ENCODE results near the gene GPATCH2. TPM values are rescaled to one million over a fixed set of nuclear protein-coding genes. Genes with fewer than 3 reads are reported as not detected.
"Not testable (repeated sequence)": the region's sequence is repeated elsewhere in the genome, so short reads cannot be mapped to it uniquely, and the experiment has no call there.

The GPATCH2 gene
- 7.9 TPM for polyA plus RNA-seq (2013, experiment 1 of 2; ENCODE audit: insufficient read length)
- 8.3 TPM for polyA plus RNA-seq (2013, experiment 2 of 2; ENCODE audit: insufficient read length)

DNA sequence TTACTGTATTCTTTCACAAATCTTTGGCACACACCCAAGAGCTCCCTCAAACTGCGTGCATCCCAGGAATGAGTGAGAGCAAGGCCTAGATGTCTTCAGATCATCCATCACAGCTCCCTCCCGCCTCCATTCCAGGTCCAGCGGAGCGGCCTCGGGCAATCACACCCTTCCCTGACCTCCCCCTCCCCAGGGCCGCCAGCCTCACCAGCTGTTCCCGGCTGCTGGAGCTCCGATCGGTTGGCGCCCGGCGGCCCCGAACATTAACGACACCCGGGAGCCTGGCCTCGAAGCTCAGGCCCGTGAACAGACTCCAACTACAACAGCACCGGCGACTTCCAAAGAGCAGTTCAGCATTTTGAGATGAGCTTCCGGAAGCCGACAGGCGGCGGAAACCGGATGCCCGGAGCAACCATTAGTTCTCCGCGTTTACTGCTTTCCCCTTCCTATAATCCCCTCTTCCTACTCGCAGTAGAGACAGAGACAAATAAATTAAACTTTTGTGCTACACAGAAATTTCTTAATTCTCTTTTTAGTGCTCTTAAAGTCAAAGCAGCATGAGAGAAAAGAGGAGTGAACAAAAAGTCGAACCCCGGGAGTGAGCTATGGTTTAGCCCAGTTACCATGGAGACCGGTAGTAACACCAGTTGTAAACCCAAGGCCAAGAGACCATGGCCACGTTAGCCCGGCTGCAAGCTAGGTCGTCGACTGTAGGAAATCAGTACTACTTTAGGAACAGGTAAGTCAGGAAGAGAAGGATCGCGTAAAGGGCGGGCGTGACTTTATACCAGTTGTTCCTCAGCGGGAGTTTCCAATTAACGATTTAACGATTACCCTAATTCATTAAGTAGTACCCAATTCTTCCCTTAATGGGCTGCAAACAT, at the start of gene GPATCH2, which contains the start of gene SPATA17:
TSS of gene GPATCH2 (minus strand) at position 380 of the 881 bp plus-strand sequence. CDS start at position 261, 119 bp downstream.
TSS of gene SPATA17 (plus strand) at position 634 of the 881 bp plus-strand sequence. CDS start at position 669, 35 bp downstream.
- DNase-seq = peak; percentile 90

DNA sequence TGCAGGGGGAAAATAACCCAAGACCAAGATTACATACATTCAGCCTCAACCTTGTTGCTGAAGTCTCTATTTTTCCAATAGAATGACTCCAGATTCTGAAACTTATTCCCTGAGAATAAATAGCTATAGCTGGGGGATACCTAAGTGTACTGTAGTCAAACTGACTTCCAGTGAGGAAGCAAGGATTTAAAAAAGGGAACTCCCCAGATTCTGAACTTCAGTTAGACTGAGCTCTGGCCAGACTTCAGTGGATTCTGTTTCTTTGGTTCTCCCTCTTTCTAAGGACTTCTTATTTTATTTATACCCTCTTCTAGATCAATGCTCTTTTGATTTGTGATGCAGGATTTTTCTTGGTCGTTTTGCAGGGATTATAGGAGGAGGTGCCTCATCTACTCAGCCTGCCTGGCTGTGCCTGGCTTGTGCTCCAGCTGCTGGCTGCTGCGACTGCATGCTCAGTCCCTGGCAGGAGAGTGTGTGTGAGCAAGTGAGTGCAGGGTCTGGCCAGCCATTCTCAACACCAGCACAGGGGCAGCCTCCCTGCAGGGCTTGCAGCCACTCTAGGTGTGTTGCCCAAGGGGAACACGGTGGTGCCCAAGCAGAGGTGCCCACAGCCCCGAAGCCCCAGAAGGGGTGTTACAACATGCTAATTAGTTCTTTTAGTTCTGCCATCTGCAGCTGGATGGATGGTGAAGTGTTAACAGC, 43.3 kb upstream of the GPATCH2 start:
- no peak for DNase-seq

GRCh38 chr1:217673387-217673786, 42.5 kb upstream of the GPATCH2 start:
- no peak for DNase-seq

- no peak for DNase-seq
Measured at GRCh38 chr1:217668351-217668940, 37.6 kb upstream of the GPATCH2 start.

DNA sequence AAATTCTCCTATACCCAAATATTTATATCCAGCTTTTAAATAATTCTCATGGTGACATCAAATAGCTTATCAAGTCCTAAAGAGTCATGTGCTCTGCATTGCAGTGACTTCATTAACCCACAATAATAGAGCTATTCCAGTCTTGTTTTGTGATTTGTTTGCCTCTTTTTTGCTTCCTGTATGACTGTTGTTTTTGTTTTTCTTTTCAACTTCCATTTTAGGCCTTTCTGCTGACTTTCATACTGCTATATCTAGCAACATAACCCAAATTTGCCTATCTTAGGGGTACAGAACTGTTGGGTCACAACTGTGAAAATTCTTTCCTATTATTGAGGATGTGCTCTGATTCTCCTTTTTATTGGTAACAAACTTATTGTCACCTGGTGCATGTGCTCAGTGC, 30.5 kb upstream of the GPATCH2 start:
- DNase-seq = no peak

GRCh38 chr1:217660353-217661062, 29.6 kb upstream of the GPATCH2 start:
- DNase-seq = peak; percentile 79

DNA sequence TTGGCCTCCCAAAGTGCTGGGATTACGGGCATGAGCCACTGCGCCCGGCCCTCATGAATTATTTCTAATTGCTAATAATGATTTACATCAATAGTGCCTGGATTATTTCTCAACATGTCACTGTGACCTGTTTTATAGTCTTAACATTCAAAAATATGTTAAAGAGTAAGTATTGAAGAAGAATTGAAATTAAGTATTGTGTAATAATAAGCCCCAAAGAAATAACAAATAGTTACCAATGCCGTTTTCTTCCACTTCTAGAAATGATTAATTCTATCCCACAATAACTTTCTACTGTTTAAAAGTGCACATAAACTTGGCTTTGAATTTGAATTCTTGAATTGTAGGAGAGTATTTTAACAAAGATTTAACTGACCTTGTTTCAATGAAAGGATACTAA, 19.8 kb upstream of the GPATCH2 start:
- no peak for DNase-seq

GRCh38 chr1:217647791-217648190, 16.9 kb upstream of the GPATCH2 start:
- DNase-seq = no peak

- DNase-seq = no peak
Measured at GRCh38 chr1:217642455-217642854, 11.6 kb upstream of the GPATCH2 start.

DNA sequence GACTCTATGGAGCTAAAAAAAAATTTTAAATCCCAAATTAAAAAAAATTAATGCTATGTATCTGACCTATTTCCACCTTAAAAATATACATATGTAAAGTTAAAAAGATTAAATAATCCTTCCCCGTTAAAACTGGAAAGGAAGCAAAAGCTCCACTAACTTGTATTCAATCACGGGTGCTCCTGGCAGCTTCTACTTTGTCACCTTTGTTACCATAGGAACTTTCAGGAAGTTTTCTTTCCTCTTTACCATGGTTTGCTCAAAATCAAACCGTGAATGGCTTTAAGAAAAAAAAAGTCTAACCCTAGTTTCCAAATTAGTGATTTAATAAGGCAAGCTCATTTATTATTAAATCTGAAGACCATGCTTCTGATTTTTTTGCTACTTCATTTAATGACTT, 3.5 kb downstream of the GPATCH2 start:
- no peak for DNase-seq

GRCh38 chr1:217626321-217626720, 4.6 kb downstream of the GPATCH2 start:
- DNase-seq = no peak

DNA sequence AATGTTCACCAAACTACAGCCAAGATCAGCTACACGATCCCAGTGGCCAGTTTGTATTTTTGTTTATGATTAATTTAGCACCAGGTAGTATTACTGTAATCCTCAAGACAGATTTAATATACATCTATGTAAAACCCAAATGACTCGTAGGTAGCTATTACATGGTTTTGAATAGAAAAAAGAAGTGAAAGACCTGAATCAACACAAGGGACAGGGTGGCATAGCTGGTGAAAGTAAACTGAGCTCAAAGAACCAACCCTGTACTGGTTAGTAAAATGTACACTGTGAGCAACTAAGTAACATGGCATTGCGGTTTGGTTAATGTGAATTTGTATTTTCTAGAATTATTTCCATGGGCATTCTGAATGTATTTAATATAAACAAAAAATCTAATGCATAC, 8.8 kb downstream of the GPATCH2 start:
- no peak for DNase-seq

DNA sequence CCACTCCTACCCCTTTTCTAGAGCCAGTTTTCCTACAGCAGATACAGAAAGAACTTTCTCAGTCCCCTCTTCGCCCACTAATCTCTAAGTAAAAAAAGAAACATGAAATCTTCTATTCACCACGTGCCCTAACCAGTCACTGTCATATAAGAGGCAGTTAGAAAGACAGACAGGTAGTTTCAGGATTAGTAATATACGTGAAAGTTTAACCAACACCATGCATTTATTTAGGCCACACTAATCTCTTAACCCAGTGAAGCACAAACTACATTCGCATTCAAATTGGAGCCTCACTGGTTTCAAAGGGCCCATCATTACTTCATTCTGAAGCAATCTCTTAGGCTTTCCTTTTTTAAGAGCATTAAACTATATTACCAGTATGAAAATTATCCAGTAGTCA, 10.1 kb downstream of the GPATCH2 start:
- no peak for DNase-seq

DNA sequence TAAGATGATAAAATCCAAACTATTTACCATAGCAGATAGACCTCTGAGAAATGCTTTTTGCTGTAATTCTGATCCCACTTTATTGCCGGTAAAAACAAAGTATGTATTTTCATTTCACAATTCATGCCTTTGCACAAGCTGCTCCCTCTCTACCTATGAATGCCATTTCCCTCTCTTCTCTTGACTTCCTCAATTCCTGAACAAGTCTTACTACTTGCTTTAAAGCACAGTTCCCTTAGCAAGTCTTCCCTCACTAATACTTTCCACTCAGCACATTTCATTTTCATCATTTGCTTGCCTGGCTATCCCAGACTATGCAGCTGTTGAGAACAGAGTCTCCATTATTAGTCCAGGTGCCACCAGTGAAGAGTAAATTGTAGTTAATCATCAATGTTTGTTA, 13.8 kb downstream of the GPATCH2 start:
- DNase-seq = no peak

DNA sequence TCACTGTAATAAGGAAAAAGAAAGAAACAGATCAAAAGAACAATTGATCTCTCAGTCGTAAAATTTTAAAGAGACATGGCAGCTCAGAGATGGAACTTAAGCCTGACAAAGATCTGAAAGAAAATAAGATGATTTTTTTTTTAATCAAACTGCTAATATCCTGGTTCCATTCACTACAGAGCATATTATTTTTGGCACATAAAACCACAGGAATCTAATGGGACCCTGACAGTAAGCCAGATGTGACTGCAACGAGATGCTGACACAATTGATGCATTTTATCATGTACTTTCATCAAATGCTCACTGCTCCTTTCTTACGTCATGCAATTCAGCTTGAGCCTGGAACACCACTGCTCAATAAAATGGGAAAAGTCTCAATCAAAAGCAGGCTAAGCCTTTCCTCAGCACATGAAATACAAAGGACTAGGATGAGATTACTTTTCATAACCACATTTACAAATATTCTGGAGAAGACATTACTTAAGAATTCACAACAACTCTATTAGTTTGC, 16.6 kb downstream of the GPATCH2 start:
- DNase-seq = peak; percentile 25

DNA sequence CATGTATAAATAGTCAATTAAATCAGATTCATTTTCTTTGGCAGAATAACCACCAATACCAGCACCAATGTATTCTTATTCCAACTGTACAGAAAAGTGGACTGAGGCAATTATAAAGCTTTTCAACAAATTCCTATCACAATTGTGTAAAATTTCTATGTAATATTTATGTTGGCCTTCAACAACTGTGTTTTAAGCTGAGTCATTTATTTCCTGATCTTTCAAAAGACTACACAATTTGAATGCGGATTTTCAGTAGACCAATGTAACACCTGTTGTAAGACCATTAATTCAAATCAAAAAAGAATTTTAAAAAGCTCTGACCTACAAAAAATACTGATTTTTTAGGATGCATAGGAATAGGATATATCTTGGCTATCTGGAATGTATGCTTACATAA, 25.5 kb downstream of the GPATCH2 start:
- no peak for DNase-seq

DNA sequence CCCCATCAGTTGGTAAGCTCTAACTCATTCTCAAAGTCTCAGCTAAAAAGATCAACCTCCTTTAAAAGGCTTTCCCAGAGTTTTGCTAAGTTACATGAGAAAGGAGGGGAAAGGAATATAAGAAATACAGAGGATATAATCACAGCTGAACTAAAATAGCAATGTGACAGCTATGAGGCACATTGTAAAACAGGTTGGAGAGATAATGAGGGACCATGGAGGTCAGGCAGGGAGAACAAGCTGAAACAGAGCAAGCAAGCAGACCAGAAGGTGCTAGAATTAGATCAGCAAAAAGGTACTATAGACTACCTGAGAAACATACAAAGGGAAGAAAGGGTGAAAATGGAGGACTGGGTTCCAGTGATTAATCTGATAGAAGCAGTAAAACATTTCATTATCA, 28.5 kb downstream of the GPATCH2 start:
- no peak for DNase-seq

- no peak for DNase-seq
Measured at GRCh38 chr1:217599154-217599553, 31.7 kb downstream of the GPATCH2 start.

GRCh38 chr1:217590598-217590997, 40.3 kb downstream of the GPATCH2 start:
- no peak for DNase-seq

- DNase-seq = no peak
Measured at GRCh38 chr1:217586586-217586985, 44.3 kb downstream of the GPATCH2 start.

- no peak for DNase-seq
Measured at GRCh38 chr1:217585577-217585976, 45.3 kb downstream of the GPATCH2 start.

GRCh38 chr1:217584286-217584811, 46.5 kb downstream of the GPATCH2 start:
- not testable (repeated sequence) for DNase-seq

All from fibroblast of skin of abdomen (primary cell).